ENCODE measurements around the gene TAB2.

TAB2 gene

GRCh38 chr6:149380523-149380922 is 63.0 kb downstream of the TAB2 start:
- DNase-seq, result no peak

GRCh38 chr6:149383371-149383770 is 65.9 kb downstream of the TAB2 start:
- no peak for DNase-seq

- DNase-seq, result no peak
Observed at GRCh38 chr6:149384464-149384863, 67.0 kb downstream of the TAB2 start.

GRCh38 chr6:149385998-149386646 is 68.6 kb downstream of the TAB2 start:
- DNase-seq, result no peak

- no peak for DNase-seq
Observed at GRCh38 chr6:149387779-149388512, 70.4 kb downstream of the TAB2 start.

GRCh38 chr6:149389509-149390297 is 72.2 kb downstream of the TAB2 start:
- DNase-seq, result no peak

- DNase-seq, result no peak
Observed at GRCh38 chr6:149392093-149392492, 74.6 kb downstream of the TAB2 start.

GRCh38 chr6:149392535-149392934 is 75.0 kb downstream of the TAB2 start:
- no peak for DNase-seq

- DNase-seq, result no peak
Observed at GRCh38 chr6:149393002-149393679, 75.6 kb downstream of the TAB2 start.

GRCh38 chr6:149395185-149395584 is 77.7 kb downstream of the TAB2 start:
- DNase-seq, result no peak

GRCh38 chr6:149397384-149397783 is 79.9 kb downstream of the TAB2 start:
- DNase-seq, result no peak

GRCh38 chr6:149400050-149400449 is 82.5 kb downstream of the TAB2 start, which contains the start of gene SUMO4:
SUMO4 (plus strand) TSS chr6:149400262; CDS start chr6:149400392, 130 bp downstream.
- DNase-seq, result no peak

GRCh38 chr6:149403534-149403933 is 86.0 kb downstream of the TAB2 start:
- no peak for DNase-seq

- DNase-seq, result no peak
Observed at GRCh38 chr6:149405823-149406765, 88.6 kb downstream of the TAB2 start.

GRCh38 chr6:149409617-149410016 is 92.1 kb downstream of the TAB2 start:
- no peak for DNase-seq

- DNase-seq, result no peak
Observed at GRCh38 chr6:149410557-149410956, 93.0 kb downstream of the TAB2 start.

GRCh38 chr6:149414009-149414408 is 96.5 kb downstream of the TAB2 start:
- DNase-seq, result no peak

- no peak for DNase-seq
Observed at GRCh38 chr6:149414821-149415220, 97.3 kb downstream of the TAB2 start.

- no peak for DNase-seq
Observed at GRCh38 chr6:149419696-149420404, 102.3 kb downstream of the TAB2 start.

- no peak for DNase-seq
Observed at GRCh38 chr6:149421132-149421531, 103.6 kb downstream of the TAB2 start.

- no peak for DNase-seq
Observed at GRCh38 chr6:149422581-149422980, 105.1 kb downstream of the TAB2 start.
